HL-60 (cell line): ENCODE measurements around the gene ANKRD13A.

Experiments
- GABPA ChIP-seq: IDR thresholded peaks from 2 replicates; pipeline ENCODE4 v1.6.1; 2012; ENCODE audit warnings: low read depth
- TF ChIP-seq, protein P1 (sequence below): IDR thresholded peaks from one replicate; pipeline ENCODE4 v1.5.1; 2011; ENCODE audit warnings: low read length, control low read depth, inconsistent platforms; ENCODE audit not compliant: insufficient read depth

DNA sequence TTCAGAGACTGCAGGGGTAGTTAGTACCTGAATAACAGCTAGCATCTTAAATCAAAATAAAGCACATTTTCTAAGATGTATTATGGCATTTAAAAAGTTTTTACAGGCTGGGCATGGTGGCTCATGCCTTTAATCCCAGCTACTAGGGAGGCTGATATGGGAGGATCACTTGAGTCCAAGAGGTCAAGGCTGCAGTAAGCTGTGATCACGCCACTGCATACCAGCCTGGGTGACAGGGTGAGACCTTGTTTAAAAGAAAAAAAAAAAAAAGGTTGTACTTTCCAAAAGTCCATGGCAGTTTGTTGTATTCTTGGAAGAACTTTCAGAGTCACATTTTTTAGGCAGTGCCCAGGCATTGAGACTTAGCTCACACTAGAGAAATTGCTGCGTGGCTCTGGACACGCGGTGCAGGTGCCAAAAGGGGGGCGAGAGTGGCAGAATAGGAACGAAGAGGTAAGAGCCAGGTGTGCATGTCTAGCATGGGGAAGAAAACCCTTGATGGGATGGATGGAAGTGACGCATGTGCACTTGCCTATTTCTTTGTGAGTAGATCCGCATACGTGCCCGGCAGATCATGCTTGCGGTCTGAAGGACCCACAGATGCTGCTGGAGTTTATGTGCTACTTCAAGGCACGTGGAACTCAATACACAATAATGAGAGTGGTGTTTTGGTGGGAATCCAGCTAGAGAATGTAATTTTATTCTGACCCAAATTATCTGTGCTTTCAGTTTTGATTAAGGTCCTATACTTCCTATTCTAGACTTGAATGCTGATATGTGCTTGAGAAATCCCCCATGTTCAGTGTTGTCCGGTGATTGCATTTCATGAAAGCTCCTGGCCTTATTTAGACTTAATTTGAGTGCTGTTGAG lies 11.9 kb downstream of the ANKRD13A start:
- TF ChIP-seq, protein P1, sequence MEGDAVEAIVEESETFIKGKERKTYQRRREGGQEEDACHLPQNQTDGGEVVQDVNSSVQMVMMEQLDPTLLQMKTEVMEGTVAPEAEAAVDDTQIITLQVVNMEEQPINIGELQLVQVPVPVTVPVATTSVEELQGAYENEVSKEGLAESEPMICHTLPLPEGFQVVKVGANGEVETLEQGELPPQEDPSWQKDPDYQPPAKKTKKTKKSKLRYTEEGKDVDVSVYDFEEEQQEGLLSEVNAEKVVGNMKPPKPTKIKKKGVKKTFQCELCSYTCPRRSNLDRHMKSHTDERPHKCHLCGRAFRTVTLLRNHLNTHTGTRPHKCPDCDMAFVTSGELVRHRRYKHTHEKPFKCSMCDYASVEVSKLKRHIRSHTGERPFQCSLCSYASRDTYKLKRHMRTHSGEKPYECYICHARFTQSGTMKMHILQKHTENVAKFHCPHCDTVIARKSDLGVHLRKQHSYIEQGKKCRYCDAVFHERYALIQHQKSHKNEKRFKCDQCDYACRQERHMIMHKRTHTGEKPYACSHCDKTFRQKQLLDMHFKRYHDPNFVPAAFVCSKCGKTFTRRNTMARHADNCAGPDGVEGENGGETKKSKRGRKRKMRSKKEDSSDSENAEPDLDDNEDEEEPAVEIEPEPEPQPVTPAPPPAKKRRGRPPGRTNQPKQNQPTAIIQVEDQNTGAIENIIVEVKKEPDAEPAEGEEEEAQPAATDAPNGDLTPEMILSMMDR, result no peak
- no peak for TF ChIP-seq GABPA
